A549 treated with AZD2906 at 1 μM for 4 hours (cell line): ENCODE measurements around the gene SMIM28. TPM values are rescaled to one million over a fixed set of nuclear protein-coding genes. Genes with fewer than 3 reads are reported as not detected.

Experiments used
- total RNA-seq: library from RNA; stranded (reverse); fragments of 200-300 nt; extraction: Qiagen RNA extraction; gene quantifications from 5 replicates; pipeline ENCODE4 v1.2.3, GENCODE V29; 2022

Gene SMIM28
- total RNA-seq = not detected in 5 replicates

GRCh38 chr6:138377844-138378243, at the start of gene SMIM28:
SMIM28 (plus strand) TSS chr6:138377905; CDS start chr6:138378073, 168 bp downstream.

GRCh38 chr6:138403801-138404665, 26.3 kb downstream of the SMIM28 start, which contains the start of gene HEBP2:
HEBP2 (plus strand) TSS chr6:138404223; CDS start chr6:138404496, 273 bp downstream.

Other genes with a start within 250 kb of the SMIM28 start
- 0.45 to 0.59 TPM (median 0.53 TPM) in 5 replicates for gene ARFGEF3, start 216.0 kb upstream of the SMIM28 start, total RNA-seq
- not detected in 5 replicates for gene PBOV1, start 159.4 kb upstream of the SMIM28 start, total RNA-seq
- 17.6 to 35.6 TPM (median 34.4 TPM) in 5 replicates for gene HEBP2, start 26.3 kb downstream of the SMIM28 start, total RNA-seq
- 2.6 to 3.8 TPM (median 3.4 TPM) in 5 replicates for gene NHSL1, start 121.6 kb downstream of the SMIM28 start, total RNA-seq